K562 (cell line): ENCODE measurements around the gene CSF1. TPM values are rescaled to one million over a fixed set of nuclear protein-coding genes. Genes with fewer than 3 reads are reported as not detected.
A peak's percentile ranks its signal among the peaks of the same experiment; 100 is the strongest.

Experiments used
- ATAC-seq: fragments of 200-7000 bp; cut with Tn5 transposase; 3 replicates; pipeline ENCODE4 v1.9.1; 2020; ENCODE audit warnings: moderate library complexity
- BruUV-seq: library from RNA; stranded (reverse); fragments of 400-500 nt; replicated peaks from 2 replicates; lab custom pipeline; 2021; lab: Mats Ljungman, UMichigan
- CTCF ChIA-PET: fragments of 300-600 bp; formaldehyde crosslinking; extraction: SDS; loops from one replicate; lab custom pipeline; 2021; ENCODE audit warnings: low intra/inter-chr PET ratio; lab: Yijun Ruan, JAX
- POLR2A ChIA-PET: fragments of 300-600, 350-650 bp; sonication (Branson Sonifier 250); formaldehyde crosslinking; extraction: SDS; loops from one replicate; lab custom pipeline; 2021; ENCODE audit warnings: antibody characterized with exemption, inconsistent platforms; lab: Yijun Ruan, JAX
- DNase-seq, 4 experiments: peaks; one replicate each; pipeline versions ENCODE4 v3.0.0 to v3.0.0-alpha.2; 2011 to 2018; ENCODE audit warnings: low spot score in 3 of 4, mixed read lengths in 3 of 4; ENCODE audit errors: extremely low read depth in 1 of 4
- FAIRE-seq: peaks from 2 replicates; lab custom pipeline; 2011; peaks lifted over from hg19 to GRCh38; lab: Jason Lieb, UNC
- H2AFZ ChIP-seq: 2 replicates; pipeline ENCODE4 v1.6.0; 2011; ENCODE audit warnings: low read depth, low read length, control low read depth, inconsistent platforms
- H3K27ac ChIP-seq: fragments of 200-600 bp; 3 replicates; pipeline ENCODE4 v1.8.0; 2011; ENCODE audit warnings: low read depth, mild to moderate bottlenecking, control low read depth, inconsistent platforms, low read length, moderate library complexity, mixed read lengths; ENCODE audit errors: extremely low read depth
- H3K27me3 ChIP-seq, 2 experiments: fragments of 300-600 bp in 1 of 2; 2 replicates in 1 of 2; 3 replicates in 1 of 2; pipeline versions ENCODE4 v1.6.0 to v1.8.0; 2011; ENCODE audit warnings: inconsistent platforms in 2 of 2, low read length in 2 of 2, mild to moderate bottlenecking in 1 of 2, mixed read lengths in 1 of 2, moderate library complexity in 1 of 2; ENCODE audit not compliant: control insufficient read depth in 2 of 2, insufficient read depth in 2 of 2
- H3K36me3 ChIP-seq: fragments of 300-600 bp; 3 replicates; pipeline ENCODE4 v1.8.0; 2011; ENCODE audit warnings: mild to moderate bottlenecking, low read length, inconsistent platforms; ENCODE audit not compliant: control insufficient read depth, insufficient read depth
- H3K4me1 ChIP-seq, 2 experiments: fragments of 200-600 bp in 1 of 2; replicated peaks in 1 of 2; 2 replicates in 1 of 2; 3 replicates in 1 of 2; pipeline versions ENCODE4 v1.5.1 to v1.8.0; 2011; ENCODE audit warnings: inconsistent platforms in 2 of 2, low read length in 2 of 2, mild to moderate bottlenecking in 1 of 2, mixed read lengths in 1 of 2, moderate library complexity in 1 of 2; ENCODE audit not compliant: control insufficient read depth in 2 of 2, insufficient read depth in 2 of 2
- H3K4me2 ChIP-seq: 2 replicates; pipeline ENCODE4 v1.6.1; 2011; ENCODE audit warnings: low read length, control low read depth, inconsistent platforms, mixed read lengths; ENCODE audit not compliant: insufficient read depth
- H3K4me3 ChIP-seq: fragments of 200-600 bp; sonication (generic), shearing (Covaris generic); 2 replicates; pipeline ENCODE4 v1.5.1; 2016; ENCODE audit warnings: control low read depth, inconsistent platforms
- H3K79me2 ChIP-seq: fragments of 200-600 bp; 3 replicates; pipeline ENCODE4 v1.8.0; 2011; ENCODE audit warnings: low read length, inconsistent platforms; ENCODE audit not compliant: control insufficient read depth, insufficient read depth
- H3K9ac ChIP-seq, 2 experiments: 2 replicates each; pipeline versions ENCODE4 v1.6.0 to v1.6.1; 2011; ENCODE audit warnings: low read depth in 2 of 2, low read length in 2 of 2, control low read depth in 1 of 2, inconsistent platforms in 1 of 2, mild to moderate bottlenecking in 1 of 2, mixed read lengths in 1 of 2; ENCODE audit not compliant: insufficient read depth in 1 of 2
- H3K9me1 ChIP-seq: one replicate; pipeline ENCODE4 v1.6.0; 2011; ENCODE audit warnings: inconsistent platforms, mild to moderate bottlenecking, low read length, moderate library complexity; ENCODE audit not compliant: control insufficient read depth, insufficient read depth
- H3K9me3 ChIP-seq: replicated peaks from 2 replicates; pipeline ENCODE4 v1.5.1; 2011; ENCODE audit warnings: low read depth, low read length, inconsistent platforms; ENCODE audit not compliant: control insufficient read depth, insufficient read depth
- H4K20me1 ChIP-seq: replicated peaks from 2 replicates; pipeline ENCODE4 v1.6.1; 2011; ENCODE audit warnings: low read length, inconsistent platforms, mixed read lengths; ENCODE audit not compliant: control insufficient read depth, insufficient read depth
- BACH1 ChIP-seq: fragments of 200-800 bp; sonication (Bioruptor generic); IDR thresholded peaks from 2 replicates; pipeline ENCODE4 v1.6.1; 2016; ENCODE audit warnings: missing genetic modification characterization, missing compliant biosample characterization
- CBFA2T2 ChIP-seq: fragments of 450-650 bp; conservative IDR thresholded peaks from 2 replicates; pipeline ENCODE4 v1.6.1; 2017; ENCODE audit warnings: mild to moderate bottlenecking
- COPS2 ChIP-seq: fragments of 450-650 bp; conservative IDR thresholded peaks from 2 replicates; pipeline ENCODE4 v1.6.1; 2016; ENCODE audit warnings: mild to moderate bottlenecking, moderate library complexity
- E2F6 ChIP-seq, 2 experiments: IDR thresholded peaks; 2 replicates each; pipeline ENCODE4 v1.6.1; 2011; ENCODE audit warnings: borderline replicate concordance in 1 of 2, control low read depth in 1 of 2, low read depth in 1 of 2, low read length in 1 of 2, mild to moderate bottlenecking in 1 of 2, mixed read lengths in 1 of 2, moderate library complexity in 1 of 2; ENCODE audit not compliant: insufficient read depth in 1 of 2, insufficient read length in 1 of 2, poor library complexity in 1 of 2, severe bottlenecking in 1 of 2; ENCODE audit errors: extremely low read depth in 1 of 2
- ELK1 ChIP-seq: sonication (generic); formaldehyde crosslinking; IDR thresholded peaks from 2 replicates; pipeline ENCODE4 v1.8.1; 2022; ENCODE audit warnings: missing genetic modification reagents
- HCFC1 ChIP-seq: IDR thresholded peaks from 2 replicates; pipeline ENCODE4 v1.6.1; 2012; ENCODE audit warnings: low read depth, low read length, improper control_type of control experiment
- HDAC1 ChIP-seq, 2 experiments: fragments of 450-650 bp; IDR thresholded peaks; 2 replicates each; pipeline ENCODE4 v1.6.1; 2016 to 2017; ENCODE audit warnings: inconsistent platforms in 1 of 2, mild to moderate bottlenecking in 1 of 2, moderate library complexity in 1 of 2
- KDM2B ChIP-seq: fragments of 250-450 bp; sonication (Bioruptor Pico); IDR thresholded peaks from 2 replicates; pipeline ENCODE4 v1.8.0; 2021; ENCODE audit warnings: mild to moderate bottlenecking, moderate library complexity
- MAFG ChIP-seq: fragments of 450-650 bp; conservative IDR thresholded peaks from 2 replicates; pipeline ENCODE4 v1.6.1; 2016; ENCODE audit warnings: missing genetic modification characterization, missing compliant biosample characterization
- MECOM ChIP-seq: fragments of 250-450 bp; sonication (Bioruptor Pico); IDR thresholded peaks from 2 replicates; pipeline ENCODE4 v1.8.0; 2022; ENCODE audit warnings: inconsistent platforms
- NR1H2 ChIP-seq: sonication (generic); formaldehyde crosslinking; IDR thresholded peaks from 2 replicates; pipeline ENCODE4 v1.4.0; 2020; ENCODE audit warnings: mild to moderate bottlenecking, missing genetic modification reagents
- NR3C1 ChIP-seq: sonication (generic); formaldehyde crosslinking; IDR thresholded peaks from 2 replicates; pipeline ENCODE4 v1.8.1; 2022; ENCODE audit warnings: missing genetic modification reagents
- SMARCE1 ChIP-seq: fragments of 450-650 bp; IDR thresholded peaks from 2 replicates; pipeline ENCODE4 v1.7.1; 2016; ENCODE audit warnings: mild to moderate bottlenecking
- SMC3 ChIP-seq: conservative IDR thresholded peaks from 2 replicates; pipeline ENCODE4 v1.6.1; 2011; ENCODE audit warnings: low read depth, low read length, improper control_type of control experiment; ENCODE audit not compliant: insufficient read depth
- STAT5A ChIP-seq: IDR thresholded peaks from 2 replicates; pipeline ENCODE4 v1.6.1; 2012; ENCODE audit warnings: low read length, inconsistent platforms, borderline replicate concordance
- SUPT5H ChIP-seq: fragments of 450-650 bp; IDR thresholded peaks from 2 replicates; pipeline ENCODE4 v1.6.1; 2016
- ZKSCAN8 ChIP-seq: fragments of 200-800 bp; sonication (Bioruptor generic); IDR thresholded peaks from 2 replicates; pipeline ENCODE4 v1.6.1; 2016; ENCODE audit warnings: missing genetic modification characterization, missing compliant biosample characterization
- ZNF12 ChIP-seq: sonication (generic); formaldehyde crosslinking; IDR thresholded peaks from 2 replicates; pipeline ENCODE4 v1.4.0; 2020; ENCODE audit warnings: mild to moderate bottlenecking, missing genetic modification reagents
- WGBS: fragments of 100-300 bp; shearing (Covaris generic); methylation state at CpG from one replicate; pipeline ENCODE4 v1.1.6; 2016; ENCODE audit warnings: low coverage, mixed read lengths; ENCODE audit not compliant: insufficient coverage; ENCODE audit errors: missing lambda C conversion rate; 5-methylcytosine and 5-hydroxymethylcytosine counted together
- in situ Hi-C: fragments of 300-500 bp; cut with MboI; formaldehyde crosslinking; loops from 4 replicates; pipeline ENCODE4 v1.15.0; 2018; ENCODE audit warnings: inconsistent platforms, mixed read lengths
- intact Hi-C: fragments of 100-400 bp; cut with micrococcal nuclease; formaldehyde crosslinking; loops from 2 replicates; pipeline ENCODE4 v1.14.2; 2022
- polyA plus RNA-seq, 8 experiments: library from polyadenylated mRNA; depleted of rRNA in 4 of 8; stranded (reverse) in 5 of 8; unstranded in 3 of 8; fragments of >200 nt; fragmentation: Nextera tagmentation in 2 of 8; fragmentation: Illumina TruSeq in 1 of 8; extraction: Ambion mirVana in 2 of 8; extraction: Trizol in 1 of 8; gene quantifications; 2 replicates each; pipeline versions ENCODE4 v1.2.1 to v1.2.3, GENCODE V29; 2011 to 2014; ENCODE audit warnings: inconsistent platforms in 1 of 8, missing spikeins in 1 of 8
- total RNA-seq, 7 experiments: library from RNA; depleted of rRNA in 6 of 7; stranded (reverse); fragments of >200 nt in 6 of 7; fragmentation: Illumina TruSeq in 2 of 7; extraction: Trizol in 2 of 7; gene quantifications; 2 replicates each; pipeline versions ENCODE4 v1.2.1 to v1.2.3, GENCODE V29; 2011 to 2021; ENCODE audit warnings: low replicate concordance in 1 of 7
- TF ChIP-seq, protein P1 (sequence below): fragments of 250-450 bp; sonication (Bioruptor Pico); IDR thresholded peaks from 2 replicates; pipeline ENCODE4 v1.9.0; 2021; ENCODE audit warnings: mild to moderate bottlenecking

Gene CSF1
- total and polyA plus RNA-seq, 9 of the 15 experiments (the other 6 are each of a cell fraction or from before 2014, with no cell fraction given): 0.18 to 11.8 (median 2.8) TPM

- CTCF ChIA-PET: no interaction called here
- Histone ChIP-seq H3K27me3 (no peaks in the 10 kb centered on the region), H3K4me3 (no peak overlapping the region), H3K9me1 (no peaks in the 10 kb centered on the region), H3K79me2 (no peaks in the 10 kb centered on the region), H3K4me2 (no peak overlapping the region), H3K36me3 (no peaks in the 10 kb centered on the region), H3K9ac (peak overlapping the region in 1 of 2 experiments; percentile 23; a peak in 2 of 4 replicates), H2AFZ (peak overlapping the region; percentile 63), H4K20me1 (no peaks in the 10 kb centered on the region), H3K4me1 (peaks cover 23 to 37% of the 10 kb centered on the region in 2 experiments), H3K9me3 (no peaks in the 10 kb centered on the region), H3K27ac (no peak overlapping the region)
- intact Hi-C loops: no loop called here
- FAIRE-seq: peak; percentile 91
- 47% methylated on average over 15 of the region's 15 CpGs for WGBS
- peak; percentile 7 for ATAC-seq
- BruUV-seq: no TSS peak
- in situ Hi-C loops: no loop called here
- POLR2A ChIA-PET: no interaction called here
- DNase-seq: peak; percentile 59 to 84 (median 64)
- peak in 1 of 2 experiments; percentile 47 for TF ChIP-seq E2F6 (IDR thresholded peaks at IDR 0.05; ENCODE audit: borderline replicate concordance in 1 of 2, extremely low read depth in 1 of 2, insufficient read depth in 1 of 2, insufficient read length in 1 of 2, low read depth in 1 of 2, low read length in 1 of 2, poor library complexity in 1 of 2, severe bottlenecking in 1 of 2)
- TF ChIP-seq NR3C1 (CRISPR knock-in tag): no peak
- TF ChIP-seq, protein P1, sequence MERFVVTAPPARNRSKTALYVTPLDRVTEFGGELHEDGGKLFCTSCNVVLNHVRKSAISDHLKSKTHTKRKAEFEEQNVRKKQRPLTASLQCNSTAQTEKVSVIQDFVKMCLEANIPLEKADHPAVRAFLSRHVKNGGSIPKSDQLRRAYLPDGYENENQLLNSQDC (CRISPR knock-in tag): no peak
- no peak for TF ChIP-seq BACH1
- no peak for TF ChIP-seq ZKSCAN8
- TF ChIP-seq COPS2: no peak
- TF ChIP-seq HCFC1: no peak
- TF ChIP-seq SUPT5H: no peak
- TF ChIP-seq CBFA2T2: peak; percentile 78
- no peak for TF ChIP-seq NR1H2
- peak; percentile 34; the same call in 1 of the 2 replicates for TF ChIP-seq STAT5A
- TF ChIP-seq SMC3: no peak
- 0 out of 2 replicates have a peak, but pooled peaks have one; percentile 10 for TF ChIP-seq SMARCE1
- no peak for TF ChIP-seq KDM2B (CRISPR knock-in tag)
- TF ChIP-seq MECOM (CRISPR knock-in tag): no peak
- no peak for TF ChIP-seq ELK1 (CRISPR knock-in tag)
- no peak for TF ChIP-seq MAFG (tag)
- TF ChIP-seq ZNF12 (CRISPR knock-in tag): no peak
- TF ChIP-seq HDAC1 (IDR thresholded peaks at IDR 0.05): peak in 1 of 2 experiments; percentile 20; a peak in 1 of 4 replicates
Measured at GRCh38 chr1:109882288-109883245, 28.1 kb upstream of the CSF1 start.
